Stimulated activated CD4-positive, alpha-beta T cell treated with anti-CD3 and anti-CD28 coated beads, Interleukin-2, amount 100 ng/mL, for 48 hours (primary cell): Measurements from ENCODE around the gene TARBP1.
"Not testable (repeated sequence)": the region's sequence is repeated elsewhere in the genome, so short reads cannot be mapped to it uniquely, and the experiment has no call there.

Experiments
- DNase-seq, 2 donors: peaks; one replicate each; pipeline ENCODE4 v3.0.0-alpha.2; 2020

The TARBP1 gene

DNA sequence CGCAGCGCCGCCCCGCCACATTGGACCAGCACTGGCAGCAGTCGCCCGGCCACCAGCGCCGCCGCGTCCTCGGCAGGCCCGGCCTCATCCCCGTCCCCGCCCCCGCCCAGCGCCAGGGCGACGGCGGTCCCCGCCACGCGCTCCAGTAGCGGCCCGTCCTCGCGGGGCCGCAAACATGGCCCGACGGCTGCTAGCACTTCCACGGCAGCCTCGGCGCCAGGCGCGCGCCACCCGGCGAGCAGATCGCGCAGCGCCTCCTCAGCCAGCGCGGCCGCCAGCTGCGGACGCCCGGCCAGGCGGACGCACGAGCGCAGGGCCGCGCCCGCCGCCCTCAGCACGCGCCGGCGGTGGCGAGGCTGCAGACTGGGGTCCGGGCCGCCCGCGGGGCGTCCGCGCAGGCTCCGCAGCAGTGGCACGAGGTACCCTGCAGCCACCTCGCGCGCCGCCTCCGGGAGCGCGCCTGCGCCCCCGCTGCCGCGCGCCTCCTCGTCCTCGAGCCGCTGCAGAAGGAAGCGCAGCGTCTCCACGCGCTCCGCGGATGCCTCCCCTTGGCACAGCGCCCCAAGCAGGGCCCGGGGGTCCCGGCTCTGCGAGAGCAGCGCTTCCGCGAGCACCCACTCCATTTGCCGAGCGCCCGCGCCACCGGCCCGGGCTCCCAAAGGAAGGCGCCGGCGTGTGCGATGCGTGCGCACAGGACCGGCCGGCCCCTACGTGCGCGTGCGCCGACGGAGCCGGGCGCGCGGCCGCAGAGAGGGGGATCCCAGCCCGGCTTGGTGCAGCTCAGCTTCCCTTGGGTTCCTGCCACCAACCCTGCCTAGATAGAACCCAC, at the start of gene TARBP1:
TSS of gene TARBP1 (minus strand) at position 699 of the 829 bp plus-strand sequence. CDS start at position 623, 76 bp downstream.
- peak; percentile 60 to 72 for DNase-seq

DNA sequence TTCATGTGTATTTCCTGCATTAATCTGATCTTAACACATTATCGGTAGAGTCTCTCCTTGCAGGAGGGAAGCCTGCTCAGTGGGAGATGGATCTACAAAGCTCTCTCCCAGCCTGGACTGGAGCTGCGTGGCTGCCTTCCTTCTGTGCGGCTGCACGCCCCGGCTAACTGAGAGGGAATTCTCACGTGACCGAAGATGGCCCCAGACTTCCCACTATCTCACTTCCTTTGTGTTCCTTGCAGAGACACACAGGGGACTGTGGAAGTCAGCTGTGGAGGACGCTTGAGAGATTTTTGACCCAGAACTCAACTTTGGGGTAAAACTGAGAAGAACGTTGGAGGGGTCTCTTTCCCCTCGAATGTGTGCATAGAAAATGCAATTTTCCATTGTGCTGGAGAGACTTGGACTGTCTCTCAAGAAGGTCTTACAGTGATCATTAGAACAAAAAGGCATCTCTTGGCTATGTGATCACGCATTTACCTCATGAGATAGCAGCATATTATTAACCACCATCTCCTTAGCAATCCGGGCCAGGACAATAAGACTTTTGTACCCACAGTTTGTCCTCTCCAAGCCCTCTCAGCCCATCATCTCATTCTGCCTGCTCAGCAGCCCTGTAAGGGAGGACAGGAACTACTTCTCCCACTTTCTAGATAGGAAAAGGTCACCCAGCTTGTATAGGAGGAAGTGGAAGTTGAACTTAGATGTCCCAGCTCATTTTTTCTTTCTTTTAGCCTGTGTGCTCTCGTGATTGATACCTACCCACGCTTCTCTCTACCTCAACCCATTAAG, 49.3 kb upstream of the TARBP1 start:
- DNase-seq = no peak

DNA sequence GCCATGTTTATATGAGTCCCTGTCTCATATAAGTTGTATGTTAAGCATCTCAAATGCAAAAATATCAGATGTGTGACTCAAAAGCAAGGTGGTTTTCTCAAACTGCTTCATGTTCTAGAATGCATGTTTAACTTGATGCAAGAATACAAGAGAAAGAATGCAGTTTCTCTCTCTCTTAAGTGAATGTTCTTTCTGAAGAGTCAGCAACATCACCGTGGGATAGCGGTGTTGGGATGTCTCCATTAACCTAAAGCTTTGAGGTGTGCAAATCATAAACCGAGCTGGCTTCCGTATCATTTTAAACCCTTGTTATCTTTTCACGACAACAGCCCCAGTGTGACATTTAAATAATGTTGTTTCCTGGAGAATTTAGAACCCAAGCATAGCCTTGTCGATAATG, 48.4 kb upstream of the TARBP1 start:
- DNase-seq = no peak

DNA sequence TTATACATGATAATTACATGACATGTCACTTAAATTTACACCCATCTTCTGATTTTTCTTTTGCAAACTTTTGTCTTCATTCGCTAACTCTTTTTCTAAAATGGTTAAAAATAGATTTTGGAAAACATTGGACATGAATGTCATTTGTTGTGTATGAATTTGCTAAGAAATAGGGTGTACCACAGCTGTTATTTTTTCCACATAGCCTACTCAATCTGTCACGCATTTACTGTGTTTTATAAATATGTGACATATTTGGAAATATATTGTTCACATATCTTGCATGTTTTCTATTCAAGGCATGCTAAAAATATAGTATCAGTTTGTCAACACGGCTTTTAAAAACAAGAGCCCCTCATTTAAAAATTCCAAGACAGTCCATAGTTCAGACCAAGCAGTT, 47.9 kb upstream of the TARBP1 start:
- no peak for DNase-seq

- no peak for DNase-seq
Observed at GRCh38 chr1:234525099-234525799, 46.3 kb upstream of the TARBP1 start.

- no peak for DNase-seq
Observed at GRCh38 chr1:234521836-234522235, 42.9 kb upstream of the TARBP1 start.

GRCh38 chr1:234520908-234521817, 42.2 kb upstream of the TARBP1 start:
- no peak for DNase-seq

GRCh38 chr1:234519506-234519905, 40.5 kb upstream of the TARBP1 start:
- DNase-seq = no peak

- DNase-seq = no peak
Observed at GRCh38 chr1:234518876-234519275, 39.9 kb upstream of the TARBP1 start.

- not testable (repeated sequence) for DNase-seq
Observed at GRCh38 chr1:234518086-234518485, 39.1 kb upstream of the TARBP1 start.

DNA sequence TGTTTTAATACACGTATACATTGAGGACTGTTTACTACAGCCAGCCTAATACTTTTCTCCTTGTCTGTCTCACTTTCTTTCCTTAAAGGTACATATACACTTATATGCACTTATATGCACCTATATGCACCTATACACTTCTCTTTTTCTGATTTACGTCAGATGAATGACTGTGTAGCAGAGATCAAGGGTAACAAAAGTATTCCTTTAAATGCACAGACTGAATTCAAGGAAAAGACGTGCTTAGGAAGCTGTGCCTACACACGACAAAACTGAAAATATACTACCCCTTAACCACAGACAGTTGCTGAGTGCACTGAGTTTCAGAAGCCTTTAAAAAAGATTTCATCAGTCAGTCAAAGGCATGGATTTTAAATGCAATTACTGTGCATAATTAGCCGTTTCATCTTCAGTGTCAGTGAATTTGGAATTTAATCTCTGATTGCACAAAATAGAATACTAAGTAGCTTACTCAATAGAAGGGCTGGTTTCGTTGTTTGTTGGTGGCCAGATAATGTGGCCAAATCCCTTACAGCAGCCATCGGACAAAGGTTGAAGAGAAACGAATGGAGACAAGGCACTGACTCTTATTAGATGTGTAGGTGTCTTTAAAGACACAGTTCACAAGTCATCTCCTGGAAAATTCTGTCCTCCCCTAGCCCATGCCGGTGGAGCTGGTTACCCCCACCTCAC, 38.3 kb upstream of the TARBP1 start:
- DNase-seq = no peak

DNA sequence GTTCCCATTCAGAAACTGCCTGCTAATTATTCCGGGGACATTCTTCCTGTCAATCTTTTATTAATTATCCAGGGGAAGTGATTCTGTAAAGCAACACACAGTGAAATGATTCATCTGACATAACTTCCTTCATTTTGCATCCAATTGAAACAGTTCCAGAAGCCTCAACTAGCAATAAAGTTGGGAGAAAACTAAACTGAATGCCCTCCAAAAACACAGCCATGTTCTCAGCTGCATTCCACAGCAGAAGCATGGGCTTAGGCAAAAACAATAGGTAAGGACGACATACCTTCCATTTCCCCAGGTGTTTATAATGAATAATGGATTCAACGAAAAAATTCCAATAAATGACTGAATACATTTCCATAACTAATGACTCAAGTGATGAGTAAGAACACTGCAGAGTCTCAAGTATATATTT, 36.9 kb upstream of the TARBP1 start:
- DNase-seq = no peak

DNA sequence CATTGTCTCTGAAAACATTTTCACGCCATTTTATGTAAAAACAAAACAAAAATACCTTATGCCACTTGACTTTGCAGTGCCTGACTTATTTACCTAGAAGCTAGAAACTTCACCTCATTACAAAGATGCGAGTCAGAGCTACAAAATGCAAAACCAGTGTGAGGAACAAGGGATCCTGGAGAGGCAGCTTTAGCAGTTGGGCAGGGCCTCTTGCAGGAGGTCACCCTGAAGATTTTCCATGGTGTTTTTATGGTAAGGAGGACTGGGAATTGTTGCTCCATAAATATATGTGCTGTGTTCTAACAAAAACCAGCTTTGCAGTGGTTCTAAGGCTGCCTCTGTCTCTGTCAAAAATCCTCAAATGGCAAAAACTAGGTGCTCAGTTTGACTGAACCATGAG, 36.4 kb upstream of the TARBP1 start:
- no peak for DNase-seq

DNA sequence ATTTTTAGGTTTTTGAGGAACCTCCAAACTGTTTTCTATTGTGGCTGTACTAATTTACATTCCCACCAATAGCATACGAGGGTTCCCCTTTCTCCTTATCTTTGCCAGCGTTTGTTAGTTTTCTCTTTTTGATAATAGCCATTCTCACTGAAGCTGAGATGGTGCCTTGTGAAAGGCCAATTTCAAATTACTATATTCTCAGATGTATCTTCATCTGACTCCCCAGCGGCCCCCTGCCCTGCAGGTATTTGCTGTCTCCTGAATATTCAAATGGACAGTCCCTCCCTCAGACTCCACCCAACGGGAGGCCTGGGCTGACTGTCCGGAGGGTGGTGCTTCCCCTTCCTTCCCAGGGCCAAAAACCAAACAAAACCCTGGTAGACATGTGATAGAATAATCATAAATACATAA, 33.5 kb upstream of the TARBP1 start:
- no peak for DNase-seq

DNA sequence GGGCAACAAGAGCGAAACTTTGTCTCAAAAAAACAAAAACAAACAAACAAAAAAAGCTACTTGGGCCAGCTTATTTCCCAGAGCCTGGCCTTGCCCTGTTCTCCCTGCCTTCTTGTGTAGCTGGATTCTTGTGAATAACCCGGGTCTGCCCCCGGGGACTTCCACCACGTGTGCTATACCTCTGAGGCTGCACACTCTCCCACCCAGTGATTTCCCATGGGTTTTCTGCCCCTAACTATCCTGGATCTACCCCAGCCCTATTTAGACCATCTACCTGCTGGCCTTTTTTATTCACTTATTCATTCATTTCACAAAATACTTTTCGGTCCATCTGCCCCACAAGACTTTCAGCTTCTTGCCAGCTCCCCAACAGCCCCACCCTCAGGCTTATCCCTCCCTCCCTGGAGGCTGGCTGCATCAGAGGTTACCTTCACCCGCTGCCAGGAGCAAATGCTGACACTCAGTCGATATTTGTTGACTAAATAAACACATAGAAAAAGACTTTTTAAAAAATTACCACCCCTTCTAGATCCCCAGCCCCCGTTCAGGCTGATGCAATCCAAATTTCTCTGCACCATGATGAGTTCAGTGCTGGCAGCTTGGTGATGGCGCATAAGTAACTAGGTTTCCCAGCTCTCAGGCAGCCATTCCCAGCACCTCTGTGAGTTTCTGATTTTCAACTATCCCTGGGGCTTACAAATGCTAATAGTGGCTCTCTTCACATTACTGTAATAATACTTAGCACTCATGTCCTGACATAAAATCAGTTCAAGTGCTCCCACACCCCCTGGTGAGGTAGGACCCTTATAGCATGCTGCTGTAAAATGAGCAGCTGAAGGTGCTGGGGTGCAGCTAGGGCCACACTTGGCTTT, 30.7 kb upstream of the TARBP1 start:
- DNase-seq = no peak

GRCh38 chr1:234507626-234508387, 28.8 kb upstream of the TARBP1 start:
- no peak for DNase-seq

DNA sequence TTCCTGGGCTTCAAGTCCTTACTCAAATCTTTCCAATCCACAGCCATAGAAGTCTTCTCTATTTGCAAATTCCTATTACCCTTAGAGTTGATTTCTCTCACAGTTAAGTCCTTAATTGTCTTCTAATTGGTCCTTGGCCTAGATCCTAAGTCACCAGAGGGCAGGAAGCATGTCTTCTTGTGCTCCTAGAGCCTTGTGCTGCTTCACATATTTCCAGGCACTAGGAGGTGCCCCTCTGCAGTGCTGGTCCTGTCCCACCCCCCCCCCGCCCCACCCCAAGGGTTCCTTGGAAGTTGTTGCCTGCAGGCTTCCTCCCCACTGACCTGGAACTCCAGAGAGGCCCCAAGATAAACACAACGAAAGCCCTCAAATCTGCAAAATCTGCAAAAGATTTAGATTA, 28.1 kb upstream of the TARBP1 start:
- DNase-seq = no peak

DNA sequence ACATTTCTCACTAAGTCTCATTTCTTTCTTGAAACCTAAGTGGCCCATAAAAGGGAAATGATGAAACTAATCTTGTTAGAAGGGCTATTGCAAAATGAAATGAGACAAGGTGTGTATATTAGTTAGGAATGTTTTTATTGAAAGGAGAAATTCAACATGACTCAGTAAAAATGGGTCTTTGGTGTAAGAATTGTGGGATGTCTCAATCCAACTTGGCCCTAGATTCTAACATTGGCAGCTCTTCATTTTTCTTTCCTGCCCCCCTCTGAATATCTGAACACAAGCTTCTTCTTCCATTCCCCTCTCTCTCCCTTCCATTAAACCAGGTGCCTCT, 26.8 kb upstream of the TARBP1 start:
- DNase-seq = no peak

- no peak for DNase-seq
Observed at GRCh38 chr1:234504969-234505768, 26.2 kb upstream of the TARBP1 start.
